Measurements from ENCODE around the gene PANX2.
A peak's percentile ranks its signal among the peaks of the same experiment; 100 is the strongest.
"Not testable (repeated sequence)": the region's sequence is repeated elsewhere in the genome, so short reads cannot be mapped to it uniquely, and the experiment has no call there.

The PANX2 gene

DNA sequence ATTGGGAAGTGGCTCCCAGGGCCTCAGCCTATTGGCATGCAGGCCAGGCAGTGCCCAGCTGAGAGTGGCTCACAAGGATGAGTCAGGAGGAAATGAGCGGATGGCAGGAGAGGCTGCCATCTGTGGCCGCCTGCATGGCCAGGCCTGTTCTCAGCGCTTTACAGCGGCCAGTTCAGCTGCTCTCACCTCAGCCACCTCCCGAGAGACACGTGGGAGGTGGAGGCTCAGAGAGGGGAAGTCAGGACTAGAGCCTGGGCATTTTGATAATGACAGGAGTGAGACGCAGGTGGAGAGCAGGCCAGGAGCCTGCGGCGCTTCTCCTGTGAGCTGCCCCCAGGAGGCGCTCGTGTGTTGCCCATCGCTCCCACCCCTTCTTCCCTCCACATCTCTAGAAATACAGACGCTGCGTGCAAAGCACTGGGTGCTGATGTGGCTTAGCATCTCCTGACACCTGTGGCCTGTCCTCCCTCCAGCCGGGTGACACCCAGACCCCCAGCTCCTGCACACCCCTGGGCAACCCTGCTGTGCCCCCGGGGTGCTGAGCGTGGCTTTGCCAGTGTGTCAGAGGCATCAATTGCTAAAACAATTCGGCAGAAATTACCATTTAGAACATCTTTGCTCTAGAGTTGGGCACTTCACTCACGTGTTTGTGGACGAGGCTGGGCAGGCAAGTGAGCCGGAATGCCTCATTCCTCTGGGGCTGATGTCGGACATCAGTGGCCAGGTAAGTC lies 21.4 kb upstream of the PANX2 start:
- peak; percentile 79 for DNase-seq

- DNase-seq = no peak
Measured at GRCh38 chr22:50150161-50151129, 20.1 kb upstream of the PANX2 start.

- DNase-seq = no peak
Measured at GRCh38 chr22:50151571-50152537, 18.7 kb upstream of the PANX2 start.

DNA sequence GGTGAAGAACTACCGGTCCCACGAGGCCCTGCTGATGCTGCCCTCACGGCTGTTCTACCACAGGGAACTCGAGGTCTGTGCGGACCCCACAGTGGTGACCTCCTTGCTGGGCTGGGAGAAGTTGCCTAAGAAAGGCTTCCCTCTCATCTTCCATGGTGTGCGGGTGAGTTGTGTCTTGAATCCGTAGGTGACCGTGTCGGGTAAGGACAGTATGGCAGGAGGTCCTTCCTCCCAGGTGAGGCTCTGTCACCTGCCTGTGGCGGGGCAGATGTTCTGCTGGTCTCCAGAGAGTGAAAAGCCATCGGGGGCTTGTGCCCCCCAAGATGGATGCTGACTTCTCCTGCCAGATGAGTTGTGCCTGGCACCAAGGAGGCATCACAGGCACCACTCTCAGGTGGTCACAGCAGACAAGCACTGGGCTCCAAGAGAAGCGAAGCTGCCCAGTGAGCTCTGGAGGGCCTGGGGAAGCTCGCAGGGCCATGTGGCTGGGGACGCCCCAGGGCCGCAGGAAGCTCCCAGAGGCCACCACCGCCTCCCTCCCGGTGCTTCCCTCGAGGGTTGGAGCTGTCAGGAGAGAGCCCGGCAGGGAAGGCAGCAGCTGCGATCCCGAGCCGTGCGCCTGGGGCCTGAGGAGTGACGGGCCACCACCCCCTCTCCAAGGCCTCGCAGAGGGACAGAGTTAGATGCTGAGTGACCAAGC lies 17.3 kb upstream of the PANX2 start:
- DNase-seq = no peak

DNA sequence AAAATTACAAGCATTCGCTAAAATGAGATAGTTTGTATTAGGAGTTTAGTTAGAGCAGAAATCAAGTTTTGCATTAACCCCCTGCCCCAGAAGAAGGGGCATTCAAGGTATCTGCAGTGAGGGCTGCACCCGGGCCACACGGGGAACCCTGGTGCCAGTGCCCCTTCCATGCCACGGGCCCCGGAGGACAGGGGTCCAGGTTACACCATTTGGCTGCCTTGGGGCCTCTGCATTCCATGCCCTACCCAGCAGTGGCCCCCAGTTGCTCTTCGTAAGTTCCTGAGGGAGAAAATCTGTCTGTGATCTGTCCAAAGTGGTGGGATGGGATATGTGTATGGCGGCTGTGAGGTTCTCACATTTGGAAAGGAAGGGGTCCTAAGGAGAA lies 16.8 kb upstream of the PANX2 start:
- DNase-seq = no peak

GRCh38 chr22:50157709-50158375 lies 12.7 kb upstream of the PANX2 start:
- DNase-seq = no peak

- no peak for DNase-seq
Measured at GRCh38 chr22:50160947-50161346, 9.6 kb upstream of the PANX2 start.

- no peak for DNase-seq
Measured at GRCh38 chr22:50161508-50162390, 8.8 kb upstream of the PANX2 start.

DNA sequence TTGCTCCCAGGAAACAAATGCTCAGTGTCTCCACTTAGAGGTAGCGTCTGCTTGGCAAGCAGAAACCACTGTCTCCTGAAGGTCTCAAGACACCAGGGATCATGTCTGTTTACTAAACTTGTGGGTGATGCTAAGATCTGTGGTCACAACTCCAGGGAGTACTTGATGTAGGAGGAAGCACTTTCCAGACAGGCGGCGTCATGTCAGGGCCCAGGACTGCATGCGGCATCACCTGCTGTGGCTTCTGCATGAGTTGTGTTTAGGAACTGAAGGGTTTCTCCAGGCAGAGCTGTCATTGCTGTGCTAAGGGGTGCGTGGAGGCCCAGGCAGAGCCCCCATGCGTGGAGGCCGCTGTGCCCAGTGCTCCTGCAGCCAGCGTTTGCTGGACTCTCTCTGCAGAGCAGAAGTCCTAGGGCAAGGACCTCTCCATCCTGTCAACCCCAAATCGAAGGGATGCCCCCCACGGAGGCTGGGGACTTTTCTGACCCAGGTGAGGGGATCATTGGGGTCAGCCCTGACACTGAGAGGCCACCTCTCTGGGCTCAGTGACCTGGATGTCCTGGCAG lies 8.1 kb upstream of the PANX2 start:
- no peak for DNase-seq

- DNase-seq = no peak
Measured at GRCh38 chr22:50165436-50166123, 5.0 kb upstream of the PANX2 start.

- DNase-seq = no peak
Measured at GRCh38 chr22:50167689-50168489, 2.6 kb upstream of the PANX2 start.

DNA sequence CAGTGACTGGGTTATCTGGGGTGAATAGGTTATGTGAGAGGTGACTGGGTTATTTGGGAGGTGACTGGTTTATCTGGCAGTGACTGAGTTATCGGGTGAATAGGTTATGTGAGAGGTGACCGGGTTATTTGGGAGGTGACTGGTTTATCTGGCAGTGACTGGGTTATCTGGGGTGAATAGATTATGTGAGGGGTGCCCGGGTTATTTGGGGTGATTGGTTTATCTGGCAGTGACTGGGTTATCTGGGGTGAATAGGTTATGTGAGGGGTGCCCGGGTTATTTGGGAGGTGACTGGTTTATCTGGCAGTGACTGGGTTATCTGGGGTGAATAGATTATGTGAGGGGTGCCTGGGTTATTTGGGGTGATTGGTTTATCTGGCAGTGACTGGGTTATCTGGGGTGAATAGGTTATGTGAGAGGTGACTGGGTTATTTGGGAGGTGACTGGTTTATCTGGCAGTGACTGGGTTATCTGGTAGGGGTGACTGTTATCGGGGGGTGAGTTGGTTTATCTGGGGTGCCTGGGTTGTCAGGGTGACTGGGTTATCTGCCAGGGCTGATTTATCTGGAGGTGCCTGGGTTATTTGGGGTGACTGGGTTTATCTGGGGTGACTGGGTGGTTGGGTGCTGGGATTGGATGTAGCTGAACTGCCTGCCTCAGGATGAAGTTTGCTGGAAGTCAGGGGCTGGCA lies 1.9 kb upstream of the PANX2 start:
- not testable (repeated sequence) for DNase-seq

DNA sequence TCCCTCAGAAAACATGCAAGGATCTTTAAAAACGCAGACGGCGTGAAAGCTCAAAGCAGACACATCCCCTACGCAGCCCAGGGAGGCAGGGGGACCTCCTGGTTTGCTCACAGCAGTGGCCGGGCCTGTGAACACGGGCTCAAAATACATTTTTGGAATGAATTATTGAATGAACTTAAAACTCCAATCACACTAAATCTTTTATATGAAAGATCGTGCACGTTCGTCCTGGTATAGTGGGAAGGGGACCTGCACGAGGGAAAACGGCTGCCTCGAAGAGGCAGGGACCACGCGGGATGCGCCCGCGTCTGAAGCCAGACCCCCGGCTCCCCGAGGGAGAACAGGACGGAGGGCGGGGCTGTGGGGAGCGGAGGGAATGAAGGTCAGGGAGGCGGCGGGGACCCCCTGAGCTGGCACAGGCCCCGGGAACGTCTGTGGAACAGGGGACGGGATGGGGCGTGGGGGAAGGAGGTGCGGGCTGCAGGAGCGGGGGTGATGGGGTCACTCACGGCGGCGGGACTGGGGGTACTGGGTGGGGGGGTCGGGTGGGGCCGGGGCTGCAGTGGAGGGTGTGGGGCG lies 1.3 kb upstream of the PANX2 start:
- no peak for DNase-seq

DNA sequence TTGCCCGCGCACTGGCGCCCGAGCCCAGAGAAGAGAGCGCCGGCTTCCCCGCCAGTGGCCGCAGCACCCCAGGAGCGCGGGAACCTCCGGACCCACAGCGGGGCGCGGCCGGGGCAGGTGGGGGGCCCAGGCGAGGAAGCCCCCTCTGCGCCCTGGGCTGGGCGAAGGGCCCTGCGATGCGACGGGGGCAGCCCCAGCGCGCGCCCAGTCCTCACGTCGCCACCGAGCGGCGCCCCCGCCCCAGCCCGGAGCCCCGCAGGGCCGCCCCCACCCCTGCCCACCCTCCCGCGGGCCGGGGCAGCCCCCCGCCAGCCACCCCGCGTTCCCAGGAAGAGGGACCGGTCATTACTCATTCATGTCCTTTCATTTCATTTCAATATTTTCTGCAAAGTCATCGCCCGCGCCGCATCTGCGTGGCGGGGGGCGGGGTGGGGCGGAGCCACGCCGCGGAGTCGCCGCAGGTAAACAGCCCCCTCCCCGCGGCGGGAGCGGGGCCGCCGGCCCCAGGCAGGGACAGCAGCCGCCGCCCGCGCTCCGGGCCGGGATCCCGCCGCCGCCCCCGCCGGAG lies 673 bp upstream of the PANX2 start:
- DNase-seq = peak; percentile 19

DNA sequence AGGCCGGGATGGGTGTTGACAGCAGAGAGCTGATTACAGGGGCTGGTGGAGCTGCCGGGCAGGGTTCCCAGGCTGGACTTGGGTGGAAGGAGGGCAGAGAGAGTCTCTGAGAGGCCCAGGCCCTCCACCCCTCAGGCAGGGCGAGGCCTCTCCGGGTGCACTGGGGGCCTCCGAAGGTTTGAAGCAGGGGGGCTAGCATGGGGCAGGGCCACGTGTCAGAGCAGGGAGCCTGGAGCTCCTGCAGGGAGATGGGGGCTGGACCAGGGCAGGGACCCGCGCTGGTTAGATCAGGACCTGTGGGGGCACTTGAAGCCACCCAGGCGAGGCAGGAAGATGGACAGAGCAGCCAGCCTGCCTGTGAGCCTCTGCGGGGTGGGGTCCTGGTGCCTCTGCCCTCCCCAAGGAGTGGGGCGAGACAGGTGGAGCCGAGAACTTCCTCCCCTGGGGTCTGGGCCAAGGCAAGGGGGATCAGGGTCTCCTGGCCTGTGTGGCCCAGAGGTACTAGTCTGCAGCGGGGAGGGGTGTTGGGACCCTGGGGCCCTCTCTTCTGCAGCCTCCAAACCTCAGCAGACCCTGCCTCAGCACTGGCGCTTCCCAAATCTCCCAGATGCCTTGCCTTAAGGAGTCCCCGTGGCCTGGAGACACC lies 911 bp downstream of the PANX2 start:
- no peak for DNase-seq

GRCh38 chr22:50171965-50172421 lies 1.5 kb downstream of the PANX2 start:
- DNase-seq = no peak

Data from CD4-positive, alpha-beta T cell treated with Interleukin-21 for 1 hour (primary cell).